Mesendoderm (in vitro differentiated cells): Measurements from ENCODE around the gene MICB.

Experiments used
- DNase-seq: peaks from one replicate; pipeline ENCODE4 v3.0.0; 2013
- H2AK5ac ChIP-seq: 2 replicates; pipeline ENCODE4 v1.6.1; 2013; ENCODE audit warnings: low read length, inconsistent platforms
- H2BK120ac ChIP-seq: 2 replicates; pipeline ENCODE4 v1.6.1; 2013; ENCODE audit warnings: low read depth, mild to moderate bottlenecking, low read length, moderate library complexity, mixed read lengths
- H2BK15ac ChIP-seq: replicated peaks from 2 replicates; pipeline ENCODE4 v1.6.1; 2013; ENCODE audit warnings: low read depth, mild to moderate bottlenecking, moderate library complexity
- H2BK5ac ChIP-seq: 2 replicates; pipeline ENCODE4 v1.6.1; 2013; ENCODE audit warnings: low read length, inconsistent platforms
- H3K18ac ChIP-seq: 2 replicates; pipeline ENCODE4 v1.6.1; 2013; ENCODE audit warnings: mild to moderate bottlenecking, low read length, mixed read lengths
- H3K23ac ChIP-seq: one replicate; pipeline ENCODE4 v1.6.1; 2013; ENCODE audit warnings: low read length
- H3K27ac ChIP-seq: 2 replicates; pipeline ENCODE4 v1.5.1; 2013; ENCODE audit warnings: low read depth, mild to moderate bottlenecking, inconsistent platforms, low read length, moderate library complexity
- H3K27me3 ChIP-seq: 2 replicates; pipeline ENCODE4 v1.6.1; 2013; ENCODE audit warnings: low read length, control low read depth, mild to moderate bottlenecking, inconsistent platforms; ENCODE audit not compliant: insufficient read depth, poor library complexity
- H3K36me3 ChIP-seq: 2 replicates; pipeline ENCODE4 v1.6.1; 2013; ENCODE audit warnings: low read length, inconsistent platforms; ENCODE audit not compliant: control insufficient read depth, insufficient read depth
- H3K4ac ChIP-seq: one replicate; pipeline ENCODE4 v1.6.1; 2013; ENCODE audit warnings: low read depth, mild to moderate bottlenecking, low read length, moderate library complexity
- H3K4me1 ChIP-seq: 2 replicates; pipeline ENCODE4 v1.6.1; 2013; ENCODE audit warnings: low read depth, low read length, inconsistent platforms; ENCODE audit not compliant: control insufficient read depth
- H3K4me2 ChIP-seq: 2 replicates; pipeline ENCODE4 v1.6.1; 2013; ENCODE audit warnings: low read length
- H3K4me3 ChIP-seq: 2 replicates; pipeline ENCODE4 v1.5.1; 2013; ENCODE audit warnings: mild to moderate bottlenecking, low read length
- H3K56ac ChIP-seq: one replicate; pipeline ENCODE4 v1.6.1; 2013; ENCODE audit warnings: low read length
- H3K79me1 ChIP-seq: 2 replicates; pipeline ENCODE4 v1.6.1; 2013; ENCODE audit warnings: low read length, inconsistent platforms
- H3K79me2 ChIP-seq: 2 replicates; pipeline ENCODE4 v1.6.1; 2013; ENCODE audit warnings: mild to moderate bottlenecking, low read length; ENCODE audit not compliant: control insufficient read depth, insufficient read depth
- H3K9ac ChIP-seq: 2 replicates; pipeline ENCODE4 v1.6.1; 2013; ENCODE audit warnings: low read length, inconsistent platforms
- H4K5ac ChIP-seq: one replicate; pipeline ENCODE4 v1.6.1; 2013; ENCODE audit warnings: low read length
- H4K8ac ChIP-seq: one replicate; pipeline ENCODE4 v1.6.1; 2013; ENCODE audit warnings: low read depth, mild to moderate bottlenecking, control low read depth, low read length, moderate library complexity
- WGBS: extraction: QIAGEN DNeasy Blood & Tissue Kit; methylation state at CpG from one replicate; pipeline ENCODE4 v1.1.7; 2013; ENCODE audit warnings: low lambda C conversion rate, missing lambda C conversion rate; ENCODE audit not compliant: insufficient coverage; ENCODE audit errors: extremely low coverage; 5-methylcytosine and 5-hydroxymethylcytosine counted together

The MICB gene

DNA sequence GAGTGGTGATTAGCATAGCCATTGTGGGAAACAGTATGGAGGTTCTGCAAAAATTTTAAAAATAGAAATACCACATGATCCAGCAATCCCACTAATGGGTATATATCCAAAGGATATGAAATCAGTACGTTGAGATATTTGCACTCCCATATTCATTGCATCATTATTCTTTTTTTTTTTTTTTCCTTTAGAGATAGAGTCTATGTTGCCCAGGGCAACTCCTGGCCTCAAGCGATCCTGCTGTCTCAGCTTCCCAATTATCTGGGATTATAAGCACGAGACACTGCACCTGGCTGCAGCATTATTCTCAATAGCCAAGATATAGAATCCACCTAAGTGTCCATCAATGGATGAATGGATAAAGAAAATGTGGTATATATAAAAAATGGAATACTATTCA lies 23.9 kb downstream of the MICB start:
- Histone ChIP-seq H2BK120ac (no peak overlapping the region), H2BK15ac (no peak overlapping the region), H3K79me1 (no peaks in the 10 kb centered on the region), H3K27me3 (no peaks in the 10 kb centered on the region), H3K23ac (no peak overlapping the region), H2BK5ac (no peak overlapping the region), H3K79me2 (no peaks in the 10 kb centered on the region), H3K36me3 (no peaks in the 10 kb centered on the region), H3K4me1 (no peaks in the 10 kb centered on the region), H4K8ac (no peak overlapping the region), H2AK5ac (no peak overlapping the region), H3K4me2 (no peak overlapping the region), H3K27ac (no peak overlapping the region), H3K4ac (no peak overlapping the region), H4K5ac (no peak overlapping the region), H3K56ac (no peak overlapping the region), H3K4me3 (no peak overlapping the region), H3K18ac (no peak overlapping the region), H3K9ac (no peak overlapping the region)
- no CpG with 5 or more reads among the region's 3 CpGs for WGBS
- DNase-seq: no peak

GRCh38 chr6:31525553-31525931 lies 27.6 kb downstream of the MICB start:
- no peak overlapping the region for H4K8ac ChIP-seq
- no peak overlapping the region for H2BK120ac ChIP-seq
- no peak overlapping the region for H3K4me3 ChIP-seq
- no peak overlapping the region for H2BK5ac ChIP-seq
- H3K9ac ChIP-seq: no peak overlapping the region
- no peak overlapping the region for H2AK5ac ChIP-seq
- no peak overlapping the region for H3K27ac ChIP-seq
- H2BK15ac ChIP-seq: no peak overlapping the region
- H3K27me3 ChIP-seq: no peaks in the 10 kb centered on the region
- H4K5ac ChIP-seq: no peak overlapping the region
- no peak overlapping the region for H3K18ac ChIP-seq
- H3K4ac ChIP-seq: no peak overlapping the region
- no peaks in the 10 kb centered on the region for H3K79me1 ChIP-seq
- no peak overlapping the region for H3K56ac ChIP-seq
- no peaks in the 10 kb centered on the region for H3K79me2 ChIP-seq
- whole genome bisulfite sequencing: no CpG with 5 or more reads among the region's 8 CpGs
- H3K36me3 ChIP-seq: peaks cover 1% of the 10 kb centered on the region
- no peak overlapping the region for H3K4me2 ChIP-seq
- no peaks in the 10 kb centered on the region for H3K4me1 ChIP-seq
- no peak overlapping the region for H3K23ac ChIP-seq
- DNase-seq: no peak

- Histone ChIP-seq H4K5ac (no peak overlapping the region), H4K8ac (no peak overlapping the region), H3K27ac (no peak overlapping the region), H3K36me3 (peaks cover 6% of the 10 kb centered on the region), H3K9ac (no peak overlapping the region), H3K4me1 (peaks cover 2% of the 10 kb centered on the region), H3K79me2 (no peaks in the 10 kb centered on the region), H3K23ac (no peak overlapping the region), H2BK120ac (no peak overlapping the region), H3K4ac (no peak overlapping the region), H3K4me3 (no peak overlapping the region), H3K56ac (no peak overlapping the region), H3K4me2 (no peak overlapping the region), H3K79me1 (peaks cover 2% of the 10 kb centered on the region), H2BK5ac (no peak overlapping the region), H3K18ac (no peak overlapping the region), H2BK15ac (no peak overlapping the region), H2AK5ac (no peak overlapping the region), H3K27me3 (no peaks in the 10 kb centered on the region)
- WGBS: no CpG with 5 or more reads among the region's 4 CpGs
- DNase-seq: no peak
These were observed 28.1 kb downstream of the MICB start for GRCh38 chr6:31525932-31526591.

DNA sequence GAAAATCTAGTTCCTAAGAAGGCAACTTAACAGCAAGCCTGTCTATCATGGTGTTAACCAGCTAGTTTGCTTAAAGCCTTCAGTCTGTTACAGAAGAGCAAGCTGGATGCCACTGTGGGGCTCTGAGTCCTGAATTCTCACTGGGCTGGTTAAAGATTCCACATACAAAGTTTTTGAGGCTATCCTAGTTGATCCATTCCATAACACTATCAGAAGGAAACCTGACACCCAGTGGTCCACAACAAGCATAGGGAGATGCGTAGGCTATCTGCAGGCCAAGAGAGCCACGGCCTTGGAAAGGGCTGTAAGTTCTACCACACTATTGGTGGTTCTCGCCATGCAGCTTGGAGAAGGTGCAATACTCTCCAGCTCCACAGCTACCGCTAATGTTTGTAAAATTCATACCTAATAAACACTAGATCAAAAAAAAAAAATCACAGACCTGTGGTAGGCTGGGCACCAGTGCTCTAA lies 30.4 kb downstream of the MICB start:
- no peak overlapping the region for H3K4me2 ChIP-seq
- no peak overlapping the region for H2BK15ac ChIP-seq
- no peaks in the 10 kb centered on the region for H3K27me3 ChIP-seq
- H3K36me3 ChIP-seq: peaks cover 16% of the 10 kb centered on the region
- no peak overlapping the region for H2BK120ac ChIP-seq
- H3K56ac ChIP-seq: no peak overlapping the region
- H4K8ac ChIP-seq: no peak overlapping the region
- no peaks in the 10 kb centered on the region for H3K79me2 ChIP-seq
- H3K18ac ChIP-seq: no peak overlapping the region
- no peak overlapping the region for H2AK5ac ChIP-seq
- H2BK5ac ChIP-seq: no peak overlapping the region
- no peak overlapping the region for H3K4ac ChIP-seq
- H3K79me1 ChIP-seq: peaks cover 9% of the 10 kb centered on the region
- no CpG with 5 or more reads among the region's 4 CpGs for WGBS
- no peak overlapping the region for H3K27ac ChIP-seq
- H4K5ac ChIP-seq: no peak overlapping the region
- H3K23ac ChIP-seq: no peak overlapping the region
- DNase-seq: no peak
- H3K9ac ChIP-seq: no peak overlapping the region
- no peak overlapping the region for H3K4me3 ChIP-seq
- H3K4me1 ChIP-seq: peaks cover 2% of the 10 kb centered on the region

- Histone ChIP-seq H2BK120ac (no peak within 1 kb of the TSS), H4K8ac (no peak within 1 kb of the TSS), H3K4ac (no peak within 1 kb of the TSS), H3K4me1 (peaks cover 2% of the 10 kb centered on the region), H3K27ac (no peak within 1 kb of the TSS), H3K4me2 (no peak within 1 kb of the TSS), H3K27me3 (no peaks in the 10 kb centered on the region), H3K79me2 (no peaks in the 10 kb centered on the region), H3K4me3 (no peak within 1 kb of the TSS), H2AK5ac (no peak within 1 kb of the TSS), H2BK5ac (no peak within 1 kb of the TSS), H3K9ac (no peak within 1 kb of the TSS), H3K23ac (no peak within 1 kb of the TSS), H3K79me1 (peaks cover 12% of the 10 kb centered on the region), H3K36me3 (peaks cover 20% of the 10 kb centered on the region), H4K5ac (no peak within 1 kb of the TSS), H2BK15ac (no peak within 1 kb of the TSS), H3K18ac (no peak within 1 kb of the TSS), H3K56ac (no peak within 1 kb of the TSS)
- DNase-seq: no peak
- WGBS: no CpG with 5 or more reads among the region's 7 CpGs
These were observed 30.9 kb downstream of the MICB start, which contains the start of gene MCCD1 for GRCh38 chr6:31528821-31529328. TSS of gene MCCD1 (plus strand) at chr6:31528962. CDS start at chr6:31529015, 53 bp downstream.
